ENCODE data around the gene RGL1.

DNA sequence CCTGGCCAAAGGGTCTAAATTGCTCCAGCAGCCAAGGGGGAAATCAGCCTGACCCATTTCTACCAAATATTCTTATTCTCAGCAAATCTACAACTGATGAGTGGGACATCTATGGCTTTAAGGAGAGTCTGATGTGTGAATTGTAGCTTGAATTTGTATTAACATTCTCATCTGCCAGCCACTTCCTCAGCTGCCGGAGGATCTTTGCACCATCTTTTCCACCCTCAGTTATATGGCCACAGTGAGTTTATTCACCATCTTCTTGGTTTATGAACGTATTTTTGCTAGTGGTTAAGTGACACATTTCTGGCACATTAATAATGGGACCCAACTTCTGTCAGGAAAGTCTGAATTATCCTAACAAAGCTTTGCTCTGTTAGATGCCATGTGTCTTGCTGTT lies 163.0 kb downstream of the RGL1 start:
- TF ChIP-seq ZNF785 (tag by site-specific recombination; IDR thresholded peaks at IDR 0.05), result no peak
- TF ChIP-seq, protein P1, sequence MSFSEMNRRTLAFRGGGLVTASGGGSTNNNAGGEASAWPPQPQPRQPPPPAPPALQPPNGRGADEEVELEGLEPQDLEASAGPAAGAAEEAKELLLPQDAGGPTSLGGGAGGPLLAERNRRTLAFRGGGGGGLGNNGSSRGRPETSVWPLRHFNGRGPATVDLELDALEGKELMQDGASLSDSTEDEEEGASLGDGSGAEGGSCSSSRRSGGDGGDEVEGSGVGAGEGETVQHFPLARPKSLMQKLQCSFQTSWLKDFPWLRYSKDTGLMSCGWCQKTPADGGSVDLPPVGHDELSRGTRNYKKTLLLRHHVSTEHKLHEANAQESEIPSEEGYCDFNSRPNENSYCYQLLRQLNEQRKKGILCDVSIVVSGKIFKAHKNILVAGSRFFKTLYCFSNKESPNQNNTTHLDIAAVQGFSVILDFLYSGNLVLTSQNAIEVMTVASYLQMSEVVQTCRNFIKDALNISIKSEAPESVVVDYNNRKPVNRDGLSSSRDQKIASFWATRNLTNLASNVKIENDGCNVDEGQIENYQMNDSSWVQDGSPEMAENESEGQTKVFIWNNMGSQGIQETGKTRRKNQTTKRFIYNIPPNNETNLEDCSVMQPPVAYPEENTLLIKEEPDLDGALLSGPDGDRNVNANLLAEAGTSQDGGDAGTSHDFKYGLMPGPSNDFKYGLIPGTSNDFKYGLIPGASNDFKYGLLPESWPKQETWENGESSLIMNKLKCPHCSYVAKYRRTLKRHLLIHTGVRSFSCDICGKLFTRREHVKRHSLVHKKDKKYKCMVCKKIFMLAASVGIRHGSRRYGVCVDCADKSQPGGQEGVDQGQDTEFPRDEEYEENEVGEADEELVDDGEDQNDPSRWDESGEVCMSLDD (tag by site-specific recombination; IDR thresholded peaks at IDR 0.05), result no peak
- no peak for TF ChIP-seq OVOL3 (tag by site-specific recombination; IDR thresholded peaks at IDR 0.05)
- TF ChIP-seq, protein P2, sequence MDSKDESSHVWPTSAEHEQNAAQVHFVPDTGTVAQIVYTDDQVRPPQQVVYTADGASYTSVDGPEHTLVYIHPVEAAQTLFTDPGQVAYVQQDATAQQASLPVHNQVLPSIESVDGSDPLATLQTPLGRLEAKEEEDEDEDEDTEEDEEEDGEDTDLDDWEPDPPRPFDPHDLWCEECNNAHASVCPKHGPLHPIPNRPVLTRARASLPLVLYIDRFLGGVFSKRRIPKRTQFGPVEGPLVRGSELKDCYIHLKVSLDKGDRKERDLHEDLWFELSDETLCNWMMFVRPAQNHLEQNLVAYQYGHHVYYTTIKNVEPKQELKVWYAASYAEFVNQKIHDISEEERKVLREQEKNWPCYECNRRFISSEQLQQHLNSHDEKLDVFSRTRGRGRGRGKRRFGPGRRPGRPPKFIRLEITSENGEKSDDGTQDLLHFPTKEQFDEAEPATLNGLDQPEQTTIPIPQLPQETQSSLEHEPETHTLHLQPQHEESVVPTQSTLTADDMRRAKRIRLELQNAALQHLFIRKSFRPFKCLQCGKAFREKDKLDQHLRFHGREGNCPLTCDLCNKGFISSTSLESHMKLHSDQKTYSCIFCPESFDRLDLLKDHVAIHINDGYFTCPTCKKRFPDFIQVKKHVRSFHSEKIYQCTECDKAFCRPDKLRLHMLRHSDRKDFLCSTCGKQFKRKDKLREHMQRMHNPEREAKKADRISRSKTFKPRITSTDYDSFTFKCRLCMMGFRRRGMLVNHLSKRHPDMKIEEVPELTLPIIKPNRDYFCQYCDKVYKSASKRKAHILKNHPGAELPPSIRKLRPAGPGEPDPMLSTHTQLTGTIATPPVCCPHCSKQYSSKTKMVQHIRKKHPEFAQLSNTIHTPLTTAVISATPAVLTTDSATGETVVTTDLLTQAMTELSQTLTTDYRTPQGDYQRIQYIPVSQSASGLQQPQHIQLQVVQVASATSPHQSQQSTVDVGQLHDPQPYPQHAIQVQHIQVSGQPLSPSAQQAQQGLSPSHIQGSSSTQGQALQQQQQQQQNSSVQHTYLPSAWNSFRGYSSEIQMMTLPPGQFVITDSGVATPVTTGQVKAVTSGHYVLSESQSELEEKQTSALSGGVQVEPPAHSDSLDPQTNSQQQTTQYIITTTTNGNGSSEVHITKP (tag by site-specific recombination; IDR thresholded peaks at IDR 0.05), result no peak
- no peak for TF ChIP-seq ZNF394 (tag by site-specific recombination; IDR thresholded peaks at IDR 0.05; ENCODE audit: borderline replicate concordance)
- TF ChIP-seq MYNN (tag by site-specific recombination; IDR thresholded peaks at IDR 0.05; ENCODE audit: borderline replicate concordance), result no peak
- TF ChIP-seq, protein P3, sequence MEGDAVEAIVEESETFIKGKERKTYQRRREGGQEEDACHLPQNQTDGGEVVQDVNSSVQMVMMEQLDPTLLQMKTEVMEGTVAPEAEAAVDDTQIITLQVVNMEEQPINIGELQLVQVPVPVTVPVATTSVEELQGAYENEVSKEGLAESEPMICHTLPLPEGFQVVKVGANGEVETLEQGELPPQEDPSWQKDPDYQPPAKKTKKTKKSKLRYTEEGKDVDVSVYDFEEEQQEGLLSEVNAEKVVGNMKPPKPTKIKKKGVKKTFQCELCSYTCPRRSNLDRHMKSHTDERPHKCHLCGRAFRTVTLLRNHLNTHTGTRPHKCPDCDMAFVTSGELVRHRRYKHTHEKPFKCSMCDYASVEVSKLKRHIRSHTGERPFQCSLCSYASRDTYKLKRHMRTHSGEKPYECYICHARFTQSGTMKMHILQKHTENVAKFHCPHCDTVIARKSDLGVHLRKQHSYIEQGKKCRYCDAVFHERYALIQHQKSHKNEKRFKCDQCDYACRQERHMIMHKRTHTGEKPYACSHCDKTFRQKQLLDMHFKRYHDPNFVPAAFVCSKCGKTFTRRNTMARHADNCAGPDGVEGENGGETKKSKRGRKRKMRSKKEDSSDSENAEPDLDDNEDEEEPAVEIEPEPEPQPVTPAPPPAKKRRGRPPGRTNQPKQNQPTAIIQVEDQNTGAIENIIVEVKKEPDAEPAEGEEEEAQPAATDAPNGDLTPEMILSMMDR (tag by site-specific recombination; IDR thresholded peaks at IDR 0.05), result no peak
- TF ChIP-seq BCL11B (tag by site-specific recombination; IDR thresholded peaks at IDR 0.05; ENCODE audit: low read depth), result no peak
- TF ChIP-seq, protein P4, sequence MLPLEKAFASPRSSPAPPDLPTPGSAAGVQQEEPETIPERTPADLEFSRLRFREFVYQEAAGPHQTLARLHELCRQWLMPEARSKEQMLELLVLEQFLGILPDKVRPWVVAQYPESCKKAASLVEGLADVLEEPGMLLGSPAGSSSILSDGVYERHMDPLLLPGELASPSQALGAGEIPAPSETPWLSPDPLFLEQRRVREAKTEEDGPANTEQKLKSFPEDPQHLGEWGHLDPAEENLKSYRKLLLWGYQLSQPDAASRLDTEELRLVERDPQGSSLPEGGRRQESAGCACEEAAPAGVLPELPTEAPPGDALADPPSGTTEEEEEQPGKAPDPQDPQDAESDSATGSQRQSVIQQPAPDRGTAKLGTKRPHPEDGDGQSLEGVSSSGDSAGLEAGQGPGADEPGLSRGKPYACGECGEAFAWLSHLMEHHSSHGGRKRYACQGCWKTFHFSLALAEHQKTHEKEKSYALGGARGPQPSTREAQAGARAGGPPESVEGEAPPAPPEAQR (tag by site-specific recombination; IDR thresholded peaks at IDR 0.05), result no peak
- TF ChIP-seq, protein P5, sequence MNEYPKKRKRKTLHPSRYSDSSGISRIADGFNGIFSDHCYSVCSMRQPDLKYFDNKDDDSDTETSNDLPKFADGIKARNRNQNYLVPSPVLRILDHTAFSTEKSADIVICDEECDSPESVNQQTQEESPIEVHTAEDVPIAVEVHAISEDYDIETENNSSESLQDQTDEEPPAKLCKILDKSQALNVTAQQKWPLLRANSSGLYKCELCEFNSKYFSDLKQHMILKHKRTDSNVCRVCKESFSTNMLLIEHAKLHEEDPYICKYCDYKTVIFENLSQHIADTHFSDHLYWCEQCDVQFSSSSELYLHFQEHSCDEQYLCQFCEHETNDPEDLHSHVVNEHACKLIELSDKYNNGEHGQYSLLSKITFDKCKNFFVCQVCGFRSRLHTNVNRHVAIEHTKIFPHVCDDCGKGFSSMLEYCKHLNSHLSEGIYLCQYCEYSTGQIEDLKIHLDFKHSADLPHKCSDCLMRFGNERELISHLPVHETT (tag by site-specific recombination; IDR thresholded peaks at IDR 0.05), result no peak
